HG03175 (cell line): ENCODE measurements around the gene ZNRF1.

Experiments used
- ATAC-seq: cut with Tn5 transposase; IDR thresholded peaks from one replicate; pipeline ENCODE4 v1.9.1; 2021; ENCODE audit warnings: mild to moderate bottlenecking, moderate library complexity; ENCODE audit not compliant: unreplicated experiment

Gene ZNRF1

DNA sequence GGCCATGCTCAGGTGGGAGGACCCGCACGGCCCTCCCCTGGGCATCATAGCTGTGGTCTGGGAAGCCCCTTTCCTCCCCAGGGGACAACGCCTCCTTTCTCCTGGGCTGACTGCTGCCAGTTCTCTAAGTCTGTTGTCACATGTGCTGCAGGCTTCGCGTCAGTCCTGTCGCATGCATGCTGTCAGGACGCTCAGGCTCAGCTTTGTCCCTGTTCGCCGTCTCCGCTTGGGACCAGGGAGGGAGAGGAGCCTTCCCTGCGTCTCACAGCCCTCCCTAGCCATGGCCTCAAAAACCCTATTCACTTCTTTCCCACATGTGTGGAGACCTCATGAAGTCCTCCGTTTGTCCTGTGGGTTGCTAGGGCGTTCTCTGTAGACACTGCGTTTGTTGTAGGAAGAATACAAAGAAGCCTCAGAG, 96.4 kb downstream of the ZNRF1 start:
- ATAC-seq, result no peak

DNA sequence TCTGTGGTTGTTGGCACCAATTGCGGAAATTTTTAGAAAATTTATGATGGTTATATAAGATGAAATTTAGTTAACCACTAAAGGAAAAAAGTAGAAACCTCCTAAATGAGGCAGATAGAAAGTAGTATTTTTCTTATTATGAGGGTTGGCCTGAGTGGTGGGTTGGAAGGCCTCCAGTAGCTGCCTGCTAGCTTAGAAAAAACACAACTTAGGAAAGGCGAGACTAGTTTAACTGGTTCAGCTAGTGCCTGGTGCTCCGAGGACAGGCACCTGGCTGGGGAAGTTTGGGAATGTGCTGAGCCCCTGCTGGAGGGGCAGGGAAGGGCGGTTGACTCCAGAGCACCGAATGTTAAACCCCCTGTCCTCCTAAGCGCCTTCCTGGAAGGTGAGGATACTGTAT, 97.8 kb downstream of the ZNRF1 start:
- no peak for ATAC-seq

DNA sequence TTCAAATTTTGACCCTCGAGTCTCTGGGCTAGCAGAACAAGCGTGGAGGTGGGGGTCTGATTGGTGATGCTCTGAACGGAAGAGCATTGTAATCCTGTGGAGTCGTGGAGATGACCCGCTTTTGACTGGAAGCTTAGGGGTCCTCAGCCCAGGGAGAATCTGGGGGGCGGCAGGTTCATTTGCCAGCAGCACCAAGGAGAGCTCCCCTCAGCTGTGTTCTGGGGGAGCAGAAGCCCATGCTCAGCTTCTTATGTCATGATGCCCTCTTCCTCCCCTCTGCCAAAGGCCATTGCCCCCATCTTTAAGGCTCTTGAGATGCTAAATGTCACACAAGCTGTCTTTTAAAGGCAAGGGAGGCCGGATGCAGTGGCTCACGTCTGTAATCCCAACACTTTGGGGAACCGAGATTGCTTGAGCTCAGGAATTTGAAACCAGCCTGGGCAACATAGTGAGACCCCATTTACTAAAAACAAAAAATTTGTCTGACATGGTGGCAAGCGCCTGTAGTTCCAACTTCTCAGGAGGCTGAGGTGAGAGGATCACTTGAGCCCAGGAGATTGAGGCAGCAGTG, 98.5 kb downstream of the ZNRF1 start:
- ATAC-seq, result no peak

DNA sequence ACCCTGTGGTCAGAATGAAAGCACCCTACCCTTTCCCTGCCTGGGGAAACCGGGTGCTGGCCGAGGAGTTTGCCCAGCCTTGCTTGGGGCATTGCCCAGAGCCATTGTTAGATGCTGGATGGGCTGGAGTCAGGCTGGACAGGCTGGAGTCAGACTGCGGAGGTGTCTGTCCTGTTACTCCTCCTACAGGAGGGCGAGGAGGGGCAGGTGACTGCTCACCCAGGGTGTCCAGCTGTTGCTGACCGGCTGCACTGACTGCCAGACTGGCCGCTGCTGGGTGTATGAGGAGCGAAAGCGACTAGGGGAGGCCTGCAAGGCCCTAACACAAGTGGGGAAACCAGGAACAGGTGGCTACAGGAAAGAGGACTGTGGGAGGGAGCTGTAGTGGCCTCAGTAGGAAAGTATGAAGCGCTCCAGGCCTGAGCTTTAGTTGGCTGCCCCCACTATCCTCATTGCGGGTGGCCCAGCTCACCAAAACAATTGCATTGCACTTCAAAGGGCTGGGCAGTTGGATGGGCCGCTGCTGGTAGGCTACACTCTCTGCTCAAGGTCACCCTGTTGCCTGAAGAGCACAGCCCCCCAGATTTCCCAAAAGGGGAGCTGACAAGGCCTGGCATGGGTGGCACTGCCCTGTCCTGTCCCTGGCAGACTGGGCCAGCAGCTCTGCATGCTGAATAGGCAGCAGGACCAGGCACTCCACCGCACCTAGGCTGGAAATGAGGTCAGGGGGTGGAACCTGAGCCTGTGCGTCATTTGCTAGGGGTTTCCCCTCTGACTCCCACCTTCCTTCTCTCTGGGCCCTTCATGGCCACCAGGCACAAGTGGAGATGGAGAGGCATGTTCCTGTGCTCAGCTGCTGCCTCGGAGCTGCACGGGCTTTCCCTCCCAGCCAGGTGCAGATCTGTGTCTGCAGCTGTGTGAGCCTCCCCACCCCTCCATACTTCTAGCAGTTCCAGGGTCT, 99.4 kb downstream of the ZNRF1 start:
- ATAC-seq, result no peak

DNA sequence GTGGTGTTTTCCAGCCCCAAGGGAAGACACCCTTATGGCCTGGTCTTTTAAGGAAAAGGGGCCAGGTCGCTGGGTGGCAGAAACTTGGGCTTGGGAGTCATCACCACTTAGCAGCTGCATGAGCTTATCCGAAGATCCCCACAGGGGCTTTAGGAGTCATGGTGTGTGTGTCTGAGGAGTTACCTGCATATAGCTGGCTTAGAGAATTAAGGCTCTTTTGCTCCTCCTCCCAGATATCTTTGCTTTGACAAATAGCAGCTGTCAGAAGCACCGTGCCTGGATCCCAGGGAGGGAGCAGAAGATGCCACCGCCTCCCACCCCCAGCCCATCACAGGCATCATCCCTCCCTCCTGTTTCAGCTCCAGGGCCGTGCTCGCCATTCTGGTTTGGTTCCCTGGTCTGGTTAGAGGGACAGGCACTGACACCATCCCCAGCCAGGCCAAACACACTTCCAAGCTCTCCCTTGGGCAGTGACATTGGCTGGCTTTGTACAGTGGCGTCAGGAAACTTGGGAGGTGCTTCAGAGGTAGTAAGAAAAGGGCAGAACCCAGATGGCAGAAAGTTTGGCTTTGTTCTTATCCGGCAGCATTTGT, 100.3 kb downstream of the ZNRF1 start:
- no peak for ATAC-seq

DNA sequence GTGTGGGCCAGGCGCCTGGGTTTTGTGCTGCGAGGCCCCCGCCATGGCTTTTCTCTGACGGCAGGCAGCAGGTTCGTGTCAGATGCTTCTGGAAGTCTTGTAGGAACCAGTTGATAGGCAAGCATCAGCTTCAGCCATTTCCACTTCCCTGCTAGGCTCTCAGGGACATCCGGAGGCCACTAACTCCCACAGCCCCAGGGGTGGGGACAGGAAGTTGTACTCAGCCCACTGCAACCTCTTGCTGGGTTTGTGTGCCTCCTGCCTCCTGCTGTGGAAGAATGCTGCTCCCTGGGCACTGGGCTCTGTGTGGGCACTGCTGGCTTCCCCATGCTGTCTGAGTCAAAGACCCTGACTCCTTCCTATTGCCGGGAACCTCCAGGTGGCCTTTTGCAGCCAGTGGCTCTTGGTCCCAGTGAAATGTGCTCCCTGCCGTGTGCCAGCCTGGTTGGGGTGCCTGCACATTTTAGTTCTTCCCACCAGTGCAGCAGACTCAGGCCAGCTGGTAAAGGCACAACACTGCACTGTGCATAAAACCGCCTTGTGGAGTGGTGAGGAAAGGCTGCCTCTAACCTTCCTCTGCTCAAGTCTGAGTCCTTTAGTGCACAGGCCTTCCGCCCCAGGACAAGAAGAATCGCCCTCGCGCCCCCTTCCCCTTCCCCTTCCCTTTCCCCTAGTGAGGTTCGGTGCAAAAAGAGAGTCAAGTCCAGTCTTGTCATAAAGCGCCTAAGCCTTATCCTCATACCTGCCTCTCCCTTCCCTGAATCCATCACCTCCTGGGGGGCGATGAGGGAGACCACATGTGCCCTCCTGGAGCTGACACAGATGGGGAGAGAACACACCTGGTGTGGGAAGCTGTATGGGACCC, 101.1 kb downstream of the ZNRF1 start:
- no peak for ATAC-seq

DNA sequence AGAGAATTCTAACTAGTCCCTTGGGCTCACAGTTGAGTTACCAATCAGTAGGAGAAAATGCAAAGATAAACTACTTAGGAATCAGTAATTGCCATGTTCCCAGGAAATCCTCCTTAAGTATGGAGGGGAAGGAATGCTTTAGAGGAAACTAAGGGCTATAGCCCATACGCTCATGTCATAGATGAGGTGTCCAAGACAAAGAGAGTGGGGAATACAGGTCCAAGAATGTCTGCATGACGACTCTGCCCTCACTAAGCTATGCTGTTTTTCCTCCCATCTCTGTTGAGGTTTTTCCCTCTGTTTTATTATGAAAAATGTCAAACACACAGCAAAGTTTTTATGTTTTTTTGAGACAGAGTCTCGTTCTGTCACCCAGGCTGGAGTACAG, 101.8 kb downstream of the ZNRF1 start:
- no peak for ATAC-seq

DNA sequence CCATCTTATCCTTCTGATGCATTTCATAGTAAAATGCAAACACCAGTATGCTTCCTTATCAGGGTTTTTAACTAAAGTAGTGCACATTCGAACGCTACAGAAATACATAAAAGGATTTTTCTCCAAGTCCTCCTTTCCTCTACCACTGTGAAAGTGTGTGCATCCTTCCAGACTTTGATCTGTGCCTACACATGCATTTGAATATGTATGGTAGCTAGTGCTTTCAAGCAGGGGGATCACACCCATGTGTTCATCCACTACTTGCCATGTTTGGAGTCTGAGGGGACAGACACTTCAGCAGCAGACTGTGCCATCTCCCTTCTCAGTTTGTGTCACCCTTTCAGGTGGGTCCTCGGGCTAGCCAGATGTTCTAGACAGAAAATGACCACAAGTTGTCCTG, 102.8 kb downstream of the ZNRF1 start:
- no peak for ATAC-seq

DNA sequence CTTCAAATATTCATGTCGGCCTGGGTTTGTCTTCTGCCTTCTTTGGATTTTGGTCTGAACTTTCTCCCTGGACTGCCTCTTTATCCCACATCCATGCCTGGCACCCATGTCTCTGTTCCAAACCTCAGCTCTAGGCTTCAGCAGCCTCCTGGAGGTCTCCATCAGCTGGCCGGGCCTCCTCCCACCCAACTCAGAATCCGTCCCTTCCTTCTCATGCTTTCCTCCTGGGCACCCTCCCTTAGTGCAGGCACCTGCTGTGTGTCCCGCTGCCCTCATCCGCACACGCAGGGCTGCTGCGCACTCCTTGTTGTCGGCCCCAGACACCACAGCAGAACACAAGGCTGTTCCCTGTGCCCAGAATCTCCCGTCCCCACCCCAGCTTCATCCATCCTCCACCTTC, 103.8 kb downstream of the ZNRF1 start:
- ATAC-seq, result no peak

DNA sequence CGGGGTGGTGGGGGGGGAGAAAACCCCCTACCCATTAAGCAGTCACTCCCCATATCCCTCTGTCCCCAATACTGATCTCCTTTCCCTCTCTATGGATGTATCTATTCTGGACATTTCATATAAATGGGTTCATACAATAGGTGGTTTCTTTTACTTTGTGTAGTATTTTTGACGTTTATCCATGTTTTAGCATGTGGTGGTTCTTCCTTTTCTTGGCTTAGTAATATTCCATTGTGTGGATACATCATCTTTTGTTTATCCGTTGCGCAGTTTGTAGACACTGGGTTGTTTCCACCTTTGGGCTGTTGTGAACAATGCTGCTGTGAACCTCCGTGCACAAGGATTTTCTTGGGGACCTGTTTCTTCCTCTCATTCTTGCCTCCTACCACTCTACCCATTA, 105.2 kb downstream of the ZNRF1 start:
- no peak for ATAC-seq

DNA sequence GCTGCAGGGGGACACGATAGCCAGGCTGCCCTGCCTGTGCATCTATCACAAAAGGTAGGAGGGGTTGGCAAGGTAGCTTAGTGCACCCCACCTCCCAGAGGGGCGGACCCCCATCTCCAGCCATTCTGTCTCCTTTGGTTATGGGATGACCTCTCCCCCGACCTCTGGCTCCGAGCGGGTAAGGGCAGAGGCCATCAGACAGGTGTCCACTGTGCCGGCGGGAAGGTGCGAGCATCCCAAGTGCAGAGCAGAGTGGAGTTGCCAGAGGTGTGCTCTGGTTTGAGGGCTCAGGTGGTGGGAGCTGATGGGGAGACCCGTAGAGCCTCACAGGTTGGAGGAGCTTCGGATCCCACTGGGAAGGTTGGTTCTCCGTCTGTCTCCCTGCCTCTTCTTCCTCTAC, 106.0 kb downstream of the ZNRF1 start:
- no peak for ATAC-seq

DNA sequence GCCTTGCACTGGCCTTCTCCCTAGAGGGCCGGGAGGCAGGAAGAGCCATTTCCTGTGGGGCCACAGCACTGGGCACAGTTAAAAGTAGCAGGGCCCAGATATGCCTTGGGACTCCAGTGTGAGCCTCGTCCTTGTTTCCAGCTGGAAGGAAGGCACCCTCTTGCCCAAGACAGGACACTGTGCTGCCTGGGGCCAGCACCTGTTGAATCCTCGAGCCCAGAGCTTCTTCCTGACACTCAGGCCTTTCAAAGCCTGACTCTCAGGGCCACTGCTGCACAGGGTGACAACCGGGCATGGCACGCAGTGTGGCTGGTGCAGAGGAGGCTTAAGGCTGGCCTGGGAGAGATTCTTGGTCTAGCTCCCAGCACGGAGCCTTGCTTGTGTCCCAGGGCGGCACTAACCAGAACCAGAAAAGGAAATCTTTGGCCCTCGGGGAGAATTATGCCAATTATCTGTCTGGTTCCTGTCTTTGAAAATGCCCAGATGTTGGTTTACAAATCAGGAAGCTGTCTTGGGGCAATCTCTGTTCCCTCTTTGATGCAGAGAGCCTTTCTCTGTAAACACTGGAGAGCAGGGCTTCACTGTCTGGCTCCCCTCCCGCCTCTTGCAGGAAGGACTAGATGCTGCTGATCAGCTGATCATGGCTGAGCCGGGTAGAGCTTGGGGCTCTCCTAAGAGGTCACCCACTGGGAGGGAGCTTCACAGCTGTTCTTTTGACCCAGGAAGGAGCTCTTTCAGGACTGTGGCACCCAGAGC, 106.7 kb downstream of the ZNRF1 start:
- ATAC-seq, result no peak

DNA sequence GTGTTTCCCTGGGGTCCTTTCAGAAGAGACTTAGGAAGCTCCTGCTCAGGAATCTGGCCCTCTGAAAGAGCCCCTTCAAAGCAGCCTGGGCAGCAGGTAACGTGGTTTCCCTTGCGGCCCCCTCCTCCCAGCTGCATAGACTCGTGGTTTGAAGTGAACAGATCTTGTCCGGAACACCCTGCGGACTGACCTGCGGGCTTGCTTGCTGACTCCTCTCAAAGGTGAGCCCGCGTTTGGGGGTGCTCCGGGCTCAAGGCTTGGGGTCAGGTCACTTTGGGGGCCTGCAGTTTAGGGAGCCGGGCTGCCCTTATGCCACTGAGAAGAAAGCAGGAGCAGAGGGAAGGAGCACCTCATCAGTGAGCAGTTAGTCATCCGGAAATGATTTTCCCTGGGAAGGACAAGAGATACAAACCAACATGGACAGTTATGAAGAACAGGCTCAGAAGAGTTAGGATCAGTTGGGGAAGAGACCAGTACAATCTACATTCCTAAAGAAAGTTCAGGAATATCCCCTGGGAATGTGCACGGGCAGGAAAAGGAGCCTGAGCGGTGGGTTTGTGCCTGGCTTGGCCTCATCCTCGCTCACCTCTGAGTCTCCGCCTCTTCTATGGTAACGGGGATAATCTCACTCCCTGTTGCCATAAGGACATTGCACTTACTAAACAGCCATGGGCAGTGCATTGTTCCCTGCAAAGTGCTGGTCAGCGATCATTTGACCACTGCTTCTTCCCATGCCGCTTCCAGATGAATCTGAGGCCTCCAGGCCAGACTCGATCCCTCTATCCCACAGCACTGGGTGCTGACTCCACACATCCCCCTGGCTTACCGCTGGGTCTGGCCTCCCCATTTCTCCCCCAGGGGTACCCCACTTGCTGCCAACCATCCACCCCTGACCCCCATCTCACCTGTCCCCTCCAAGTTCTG, 107.8 kb downstream of the ZNRF1 start:
- ATAC-seq, result no peak

DNA sequence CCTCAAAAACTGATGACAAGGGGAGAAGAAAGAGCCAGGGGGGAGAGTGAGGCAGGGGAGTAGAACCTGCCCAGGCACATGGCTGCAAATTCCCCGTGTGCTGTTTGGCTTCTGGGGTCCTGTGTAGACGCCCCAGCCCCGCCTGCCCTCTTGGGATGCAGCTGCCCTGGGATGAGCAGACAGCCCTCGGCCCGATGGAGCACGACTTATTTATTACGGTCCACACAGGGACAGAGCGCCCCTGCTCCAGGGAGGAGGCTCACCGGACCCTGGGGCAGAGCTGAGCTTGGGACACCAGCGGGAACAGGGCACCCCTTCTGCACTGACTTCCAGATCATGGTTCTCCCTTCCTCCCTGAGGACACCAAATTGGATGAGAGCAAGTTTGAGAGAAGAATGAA, 108.7 kb downstream of the ZNRF1 start:
- no peak for ATAC-seq

DNA sequence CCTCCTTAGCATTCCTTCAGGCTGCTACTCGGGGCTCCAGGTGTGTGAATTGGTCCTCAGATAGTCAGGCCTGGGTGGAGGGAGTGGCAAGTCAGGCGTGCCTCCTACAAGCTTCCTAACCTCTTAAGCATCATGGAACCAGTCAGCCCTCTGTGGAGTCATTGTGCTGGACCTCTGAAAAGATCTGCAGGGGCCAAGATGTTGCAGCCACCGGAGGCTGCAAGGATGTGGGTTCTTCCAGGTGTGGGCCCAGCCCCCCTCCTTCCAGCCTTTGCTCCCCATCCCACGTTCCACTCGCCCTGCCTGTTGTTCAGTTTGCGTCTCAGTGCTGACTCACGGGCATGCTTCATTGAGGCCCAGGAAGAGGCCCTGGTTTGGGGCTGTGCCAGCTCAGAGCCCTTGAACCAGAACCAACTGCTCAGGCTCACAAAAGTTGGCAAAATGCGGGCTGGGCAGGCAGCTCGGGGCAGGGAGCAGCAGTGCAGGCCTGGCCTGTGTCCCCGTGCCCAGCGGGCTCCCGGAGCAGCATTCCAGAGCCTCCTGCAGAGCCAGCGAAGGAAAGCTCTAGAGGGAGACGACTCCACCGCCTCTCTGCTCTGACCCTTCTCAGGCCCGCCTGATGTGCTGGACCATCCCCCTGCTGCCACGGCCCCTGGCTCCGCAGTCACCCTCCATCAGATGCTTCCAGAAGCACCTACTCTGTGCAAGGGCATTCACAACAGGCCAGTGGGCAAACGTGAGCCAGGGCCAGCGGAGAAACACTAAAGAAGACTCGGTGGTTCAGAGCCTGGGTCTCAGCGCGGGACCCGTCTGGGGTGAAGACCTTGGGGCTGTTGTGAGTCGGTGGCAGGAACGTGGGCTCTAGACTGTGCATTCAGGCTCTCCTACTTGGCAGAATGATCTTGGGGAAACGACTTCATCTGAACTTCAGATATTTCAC, 110.2 kb downstream of the ZNRF1 start:
- ATAC-seq, result peak; percentile 41

DNA sequence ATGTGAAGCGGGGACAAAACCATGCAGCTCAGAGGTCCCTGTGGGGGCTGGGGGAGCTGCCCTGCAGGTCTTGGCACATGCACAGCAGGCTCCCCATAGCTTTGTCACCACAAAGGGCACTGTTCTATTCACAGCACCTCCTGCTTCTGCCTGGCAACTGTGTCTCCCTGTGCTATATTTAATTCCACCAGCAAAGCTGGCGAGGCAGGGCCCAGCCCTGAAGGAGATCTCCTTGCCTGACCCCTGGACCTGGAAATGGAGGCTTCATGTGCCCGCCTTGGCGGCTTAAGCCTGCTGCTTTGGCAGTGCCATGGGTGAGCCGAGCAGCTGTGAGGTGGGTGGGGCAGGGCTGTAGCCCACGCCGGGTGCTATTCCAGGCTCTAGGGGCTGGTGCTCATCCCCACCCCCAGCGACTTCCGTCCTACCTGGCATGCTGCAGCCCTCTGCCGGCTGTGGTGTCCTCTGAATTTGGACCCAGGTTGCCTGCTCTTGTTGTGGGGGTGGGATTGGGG, 111.0 kb downstream of the ZNRF1 start:
- no peak for ATAC-seq

DNA sequence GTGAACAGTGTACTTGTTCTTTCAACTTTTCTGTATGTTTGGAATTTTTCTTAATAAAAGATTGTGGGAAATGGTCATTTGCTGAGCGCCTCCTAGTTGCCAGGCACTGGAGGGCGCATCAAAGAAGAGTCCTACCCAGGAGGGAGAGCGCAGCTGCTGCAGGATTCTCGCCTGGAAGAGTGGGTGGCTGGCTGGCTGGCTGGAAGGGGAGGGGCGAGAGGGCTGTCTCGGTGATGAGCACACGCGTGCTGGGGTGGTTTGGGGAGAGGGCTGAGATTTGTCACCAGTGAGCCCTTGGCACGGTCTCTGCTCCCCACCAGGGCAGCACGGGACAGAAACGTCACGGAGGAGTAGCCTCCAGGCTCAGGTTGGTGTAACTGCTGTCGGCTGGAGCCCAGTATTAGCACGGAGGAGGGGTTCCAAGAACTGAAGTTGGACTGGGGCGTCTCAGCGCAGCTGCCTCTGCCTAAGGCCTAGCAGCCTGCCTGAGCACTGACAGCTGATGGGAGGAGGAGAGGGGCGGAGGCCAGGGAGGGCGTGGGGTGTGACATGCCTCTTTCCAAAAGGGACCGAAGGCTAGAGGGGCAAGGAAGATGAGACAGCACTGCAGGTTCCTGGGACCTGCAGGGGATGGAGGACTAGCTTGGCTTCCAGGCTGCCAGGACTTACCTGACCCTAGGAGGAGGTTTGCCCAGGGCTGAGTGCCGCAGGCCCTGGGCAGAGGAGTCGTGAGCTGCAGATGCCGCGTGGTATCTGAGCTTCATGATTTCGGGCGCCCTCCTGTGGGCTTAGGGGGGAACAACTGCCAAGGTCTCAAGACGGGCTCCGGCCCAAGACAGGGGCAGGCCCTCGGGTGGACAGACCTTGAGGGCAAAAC, 112.1 kb downstream of the ZNRF1 start:
- ATAC-seq, result peak; percentile 82
